ENCODE measurements around the gene ASXL2. TPM values are rescaled to one million over a fixed set of nuclear protein-coding genes. Genes with fewer than 3 reads are reported as not detected.

Gene ASXL2
- total RNA-seq, 1 experiment from 2014 or later, result 34.5 TPM

DNA sequence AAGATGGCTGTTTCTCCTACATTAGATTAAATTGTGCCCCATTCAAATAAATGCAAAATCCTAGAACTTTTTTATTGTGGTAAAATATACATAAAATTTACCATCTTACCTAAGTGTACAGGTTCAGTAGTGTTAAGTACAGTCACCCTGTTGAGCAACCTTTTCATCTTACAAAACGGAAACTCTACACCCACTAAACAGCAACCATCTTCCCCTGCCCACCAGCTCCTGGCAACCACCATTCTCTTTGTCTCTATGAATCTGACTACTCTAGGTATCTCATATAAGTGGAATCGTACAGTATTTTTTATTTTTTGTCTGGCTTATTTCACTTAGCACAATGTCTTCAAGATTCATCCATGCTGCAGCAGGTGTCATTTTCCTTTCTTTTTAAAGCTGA lies 53.0 kb downstream of the ASXL2 start:
- Histone ChIP-seq H3K9me3 (ENCODE audit: insufficient read depth, low read depth) (no peaks in the 10 kb centered on the region), H3K36me3 (ENCODE audit: low read depth) (no peaks in the 10 kb centered on the region), H3K4me1 (replicated peaks; ENCODE audit: insufficient read depth) (peaks cover 16% of the 10 kb centered on the region), H3K9me2 (ENCODE audit: insufficient read depth) (no peaks in the 10 kb centered on the region), H3F3A (ENCODE audit: insufficient read depth, low read depth) (peaks cover 13% of the 10 kb centered on the region; the same call in 1 of the 2 replicates), H3K79me2 (ENCODE audit: low read depth) (peaks cover 12% of the 10 kb centered on the region; the same call in 1 of the 2 replicates), H3K27me3 (ENCODE audit: insufficient read depth, low read depth) (no peaks in the 10 kb centered on the region), H4K20me1 (ENCODE audit: insufficient read depth) (no peaks in the 10 kb centered on the region), H3K4me3 (no peak overlapping the region), H3K4me2 (no peak overlapping the region), H3K27ac (no peak overlapping the region), H2AFZ (no peak overlapping the region)
- ChIA-PET POLR2A (ENCODE audit: unreplicated experiment) (interaction anchor here (0.8 kb wide), 1 partner anchor 846 kb away, joined by 3 read pairs; no protein-coding TSS in a partner anchor), CTCF (no interaction called here)
- BruUV-seq (replicated peaks), result no TSS peak
- no peak for DNase-seq
- no peak for TF ChIP-seq EZH2 (IDR thresholded peaks at IDR 0.05; ENCODE audit: low read depth)
- TF ChIP-seq, protein P1, sequence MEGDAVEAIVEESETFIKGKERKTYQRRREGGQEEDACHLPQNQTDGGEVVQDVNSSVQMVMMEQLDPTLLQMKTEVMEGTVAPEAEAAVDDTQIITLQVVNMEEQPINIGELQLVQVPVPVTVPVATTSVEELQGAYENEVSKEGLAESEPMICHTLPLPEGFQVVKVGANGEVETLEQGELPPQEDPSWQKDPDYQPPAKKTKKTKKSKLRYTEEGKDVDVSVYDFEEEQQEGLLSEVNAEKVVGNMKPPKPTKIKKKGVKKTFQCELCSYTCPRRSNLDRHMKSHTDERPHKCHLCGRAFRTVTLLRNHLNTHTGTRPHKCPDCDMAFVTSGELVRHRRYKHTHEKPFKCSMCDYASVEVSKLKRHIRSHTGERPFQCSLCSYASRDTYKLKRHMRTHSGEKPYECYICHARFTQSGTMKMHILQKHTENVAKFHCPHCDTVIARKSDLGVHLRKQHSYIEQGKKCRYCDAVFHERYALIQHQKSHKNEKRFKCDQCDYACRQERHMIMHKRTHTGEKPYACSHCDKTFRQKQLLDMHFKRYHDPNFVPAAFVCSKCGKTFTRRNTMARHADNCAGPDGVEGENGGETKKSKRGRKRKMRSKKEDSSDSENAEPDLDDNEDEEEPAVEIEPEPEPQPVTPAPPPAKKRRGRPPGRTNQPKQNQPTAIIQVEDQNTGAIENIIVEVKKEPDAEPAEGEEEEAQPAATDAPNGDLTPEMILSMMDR (conservative IDR thresholded peaks at IDR 0.05), result no peak
- intact Hi-C loops (cut with micrococcal nuclease; ENCODE audit: unreplicated experiment), result no loop called here

DNA sequence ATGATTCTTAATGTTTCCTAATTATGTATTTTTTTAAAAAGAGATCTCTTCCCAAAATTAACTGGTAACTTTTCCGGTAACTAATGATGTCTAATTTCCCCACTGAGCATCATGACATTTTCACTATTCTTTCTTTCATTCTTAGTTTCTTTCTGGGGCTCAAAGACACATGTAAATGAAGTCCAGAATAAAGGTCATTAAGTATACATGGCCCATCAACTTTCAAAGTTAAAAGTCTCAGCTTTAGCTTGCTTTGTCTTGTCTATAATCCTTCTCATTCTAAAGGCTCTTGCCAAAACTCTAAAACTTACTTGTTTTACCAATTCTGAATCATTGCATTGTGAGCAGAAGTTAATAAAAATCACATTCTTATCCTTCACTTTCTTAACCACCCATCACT lies 53.6 kb downstream of the ASXL2 start:
- Histone ChIP-seq H3K79me2 (ENCODE audit: low read depth) (peaks cover 9% of the 10 kb centered on the region; the same call in 1 of the 2 replicates), H4K20me1 (ENCODE audit: insufficient read depth) (peaks cover 4% of the 10 kb centered on the region; the same call in 1 of the 2 replicates), H3K27ac (no peak overlapping the region), H3K4me1 (replicated peaks; ENCODE audit: insufficient read depth) (peaks cover 10% of the 10 kb centered on the region), H2AFZ (no peak overlapping the region), H3K4me2 (no peak overlapping the region), H3K27me3 (ENCODE audit: insufficient read depth, low read depth) (no peaks in the 10 kb centered on the region), H3K36me3 (ENCODE audit: low read depth) (no peaks in the 10 kb centered on the region), H3K4me3 (no peak overlapping the region), H3K9me2 (ENCODE audit: insufficient read depth) (no peaks in the 10 kb centered on the region), H3F3A (ENCODE audit: insufficient read depth, low read depth) (peaks cover 11% of the 10 kb centered on the region; the same call in 1 of the 2 replicates), H3K9me3 (ENCODE audit: insufficient read depth, low read depth) (no peaks in the 10 kb centered on the region)
- DNase-seq, result no peak
- no peak for TF ChIP-seq EZH2 (IDR thresholded peaks at IDR 0.05; ENCODE audit: low read depth)
- TF ChIP-seq, protein P1 (conservative IDR thresholded peaks at IDR 0.05), result no peak
- BruUV-seq (replicated peaks), result no TSS peak
- ChIA-PET CTCF (interaction anchor here (0.7 kb wide), 1 partner anchor 144 kb away, joined by 3 read pairs; no protein-coding TSS in a partner anchor), POLR2A (ENCODE audit: unreplicated experiment) (no interaction called here)
- intact Hi-C loops (cut with micrococcal nuclease; ENCODE audit: unreplicated experiment), result no loop called here

DNA sequence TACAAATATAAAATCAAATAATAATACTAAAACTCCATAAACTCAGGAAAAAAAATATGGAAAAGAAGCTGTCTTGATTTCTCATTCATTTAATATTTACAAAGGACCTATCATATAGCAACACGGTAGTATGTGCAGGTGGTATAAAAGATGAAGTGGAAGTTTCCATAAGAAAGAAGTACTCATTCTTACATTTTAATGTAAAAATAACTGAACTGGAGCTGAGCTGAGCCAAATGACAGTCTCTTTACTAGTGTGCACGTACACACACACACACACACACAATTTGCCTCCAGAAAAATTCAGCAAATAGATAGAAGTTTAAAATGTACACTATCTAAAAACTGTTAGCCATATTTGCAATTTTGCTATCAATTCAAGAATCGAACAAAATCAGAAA lies 54.1 kb downstream of the ASXL2 start:
- TF ChIP-seq, protein P1 (conservative IDR thresholded peaks at IDR 0.05), result no peak
- no peak for TF ChIP-seq EZH2 (IDR thresholded peaks at IDR 0.05; ENCODE audit: low read depth)
- POLR2A ChIA-PET (ENCODE audit: unreplicated experiment), result no interaction called here

More for the DNA sequence above, 54.1 kb downstream of the ASXL2 start:
- Histone ChIP-seq H3K4me1 (replicated peaks; ENCODE audit: insufficient read depth) (peaks cover 5% of the 10 kb centered on the region), H3K36me3 (ENCODE audit: low read depth) (no peaks in the 10 kb centered on the region), H3K4me3 (no peak overlapping the region), H3K4me2 (no peak overlapping the region), H4K20me1 (ENCODE audit: insufficient read depth) (peaks cover 9% of the 10 kb centered on the region; the same call in 1 of the 2 replicates), H2AFZ (no peak overlapping the region), H3K27me3 (ENCODE audit: insufficient read depth, low read depth) (no peaks in the 10 kb centered on the region), H3F3A (ENCODE audit: insufficient read depth, low read depth) (peaks cover 6% of the 10 kb centered on the region; the same call in 1 of the 2 replicates), H3K9me2 (ENCODE audit: insufficient read depth) (no peaks in the 10 kb centered on the region), H3K27ac (no peak overlapping the region), H3K9me3 (ENCODE audit: insufficient read depth, low read depth) (no peaks in the 10 kb centered on the region), H3K79me2 (ENCODE audit: low read depth) (peaks cover 5% of the 10 kb centered on the region; the same call in 1 of the 2 replicates)
- no peak for DNase-seq
- no TSS peak for BruUV-seq (replicated peaks)
- CTCF ChIA-PET, result interaction anchor here (0.7 kb wide), 1 partner anchor 143 kb away, joined by 3 read pairs; no protein-coding TSS in a partner anchor
- intact Hi-C loops (cut with micrococcal nuclease; ENCODE audit: unreplicated experiment), result no loop called here

Measured in PC-9 (cell line).